DOHH2 (cell line): ENCODE measurements around the gene GPR15LG.

Experiments
- H3F3A ChIP-seq: fragments of 200-600 bp; sonication (generic), shearing (Covaris generic); 2 replicates; pipeline ENCODE4 v1.6.0; 2016; ENCODE audit warnings: antibody characterized with exemption, mild to moderate bottlenecking; ENCODE audit not compliant: control insufficient read depth, insufficient read depth
- H3K27ac ChIP-seq: fragments of 200-600 bp; sonication (generic); 2 replicates; pipeline ENCODE4 v1.5.1; 2014; ENCODE audit warnings: low read depth, mild to moderate bottlenecking, low read length, moderate library complexity
- H3K27me3 ChIP-seq: fragments of 200-600 bp; sonication (generic); 2 replicates; pipeline ENCODE4 v1.6.1; 2014; ENCODE audit warnings: mild to moderate bottlenecking, low read length, mixed read lengths; ENCODE audit not compliant: control insufficient read depth
- H3K36me3 ChIP-seq: fragments of 200-600 bp; sonication (generic); 2 replicates; pipeline ENCODE4 v1.6.1; 2014; ENCODE audit warnings: mild to moderate bottlenecking, low read length, moderate library complexity, mixed read lengths; ENCODE audit not compliant: control insufficient read depth
- H3K4me1 ChIP-seq: fragments of 200-600 bp; sonication (generic); 2 replicates; pipeline ENCODE4 v1.6.1; 2014; ENCODE audit warnings: mild to moderate bottlenecking, low read length, mixed read lengths; ENCODE audit not compliant: control insufficient read depth
- H3K4me2 ChIP-seq: fragments of 200-600 bp; sonication (generic); 2 replicates; pipeline ENCODE4 v1.6.0; 2014; ENCODE audit warnings: mild to moderate bottlenecking, low read length, moderate library complexity
- H3K4me3 ChIP-seq: fragments of 200-600 bp; sonication (generic); 2 replicates; pipeline ENCODE4 v1.5.1; 2014; ENCODE audit warnings: mild to moderate bottlenecking, low read length, mixed read lengths
- H3K79me2 ChIP-seq: fragments of 200-600 bp; sonication (generic); 2 replicates; pipeline ENCODE4 v1.6.1; 2014; ENCODE audit warnings: mild to moderate bottlenecking, low read length, mixed read lengths; ENCODE audit not compliant: control insufficient read depth
- H3K9me2 ChIP-seq: fragments of 200-600 bp; sonication (generic); replicated peaks from 2 replicates; pipeline ENCODE4 v1.6.1; 2014; ENCODE audit warnings: mild to moderate bottlenecking, low read length, mixed read lengths; ENCODE audit not compliant: control insufficient read depth
- H3K9me3 ChIP-seq: fragments of 200-600 bp; sonication (generic); 2 replicates; pipeline ENCODE4 v1.6.1; 2014; ENCODE audit warnings: antibody characterized with exemption, low read length, mixed read lengths; ENCODE audit not compliant: control insufficient read depth, insufficient read depth
- H4K20me1 ChIP-seq: fragments of 200-600 bp; sonication (generic); 2 replicates; pipeline ENCODE4 v1.6.0; 2014; ENCODE audit warnings: low read depth, mild to moderate bottlenecking, antibody characterized with exemption, low read length, moderate library complexity; ENCODE audit not compliant: control insufficient read depth, insufficient read depth
- EZH2phosphoT487 ChIP-seq: fragments of 200-600 bp; sonication (generic); IDR thresholded peaks from 2 replicates; pipeline ENCODE4 v1.6.1; 2017; ENCODE audit warnings: borderline replicate concordance, mild to moderate bottlenecking, antibody characterized with exemption, low read length, moderate library complexity, mixed read lengths
- TF ChIP-seq, protein P1 (sequence below): fragments of 200-600 bp; sonication (generic); IDR thresholded peaks from one replicate; pipeline ENCODE4 v1.5.1; 2014; ENCODE audit warnings: antibody characterized with exemption, mild to moderate bottlenecking, low read depth, low read length; ENCODE audit not compliant: poor library complexity, severe bottlenecking

GPR15LG gene

GRCh38 chr10:84155521-84155920 lies 18.1 kb upstream of the GPR15LG start:
- Histone ChIP-seq H4K20me1 (0 out of 2 replicates have a peak, but pooled peaks cover 7% of the 10 kb centered on the region), H3K79me2 (no peaks in the 10 kb centered on the region), H3K36me3 (peaks cover 45% of the 10 kb centered on the region), H3K4me2 (no peak overlapping the region), H3K4me3 (no peak overlapping the region), H3K9me3 (no peaks in the 10 kb centered on the region), H3K27me3 (no peaks in the 10 kb centered on the region), H3F3A (peaks cover 4% of the 10 kb centered on the region; the same call in 1 of the 2 replicates), H3K9me2 (no peaks in the 10 kb centered on the region), H3K27ac (no peak overlapping the region), H3K4me1 (peaks cover 6% of the 10 kb centered on the region; the same call in 1 of the 2 replicates)
- TF ChIP-seq, protein P1, sequence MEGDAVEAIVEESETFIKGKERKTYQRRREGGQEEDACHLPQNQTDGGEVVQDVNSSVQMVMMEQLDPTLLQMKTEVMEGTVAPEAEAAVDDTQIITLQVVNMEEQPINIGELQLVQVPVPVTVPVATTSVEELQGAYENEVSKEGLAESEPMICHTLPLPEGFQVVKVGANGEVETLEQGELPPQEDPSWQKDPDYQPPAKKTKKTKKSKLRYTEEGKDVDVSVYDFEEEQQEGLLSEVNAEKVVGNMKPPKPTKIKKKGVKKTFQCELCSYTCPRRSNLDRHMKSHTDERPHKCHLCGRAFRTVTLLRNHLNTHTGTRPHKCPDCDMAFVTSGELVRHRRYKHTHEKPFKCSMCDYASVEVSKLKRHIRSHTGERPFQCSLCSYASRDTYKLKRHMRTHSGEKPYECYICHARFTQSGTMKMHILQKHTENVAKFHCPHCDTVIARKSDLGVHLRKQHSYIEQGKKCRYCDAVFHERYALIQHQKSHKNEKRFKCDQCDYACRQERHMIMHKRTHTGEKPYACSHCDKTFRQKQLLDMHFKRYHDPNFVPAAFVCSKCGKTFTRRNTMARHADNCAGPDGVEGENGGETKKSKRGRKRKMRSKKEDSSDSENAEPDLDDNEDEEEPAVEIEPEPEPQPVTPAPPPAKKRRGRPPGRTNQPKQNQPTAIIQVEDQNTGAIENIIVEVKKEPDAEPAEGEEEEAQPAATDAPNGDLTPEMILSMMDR: no peak
- no peak for TF ChIP-seq EZH2phosphoT487

- Histone ChIP-seq H3K79me2 (no peaks in the 10 kb centered on the region), H3K27me3 (no peaks in the 10 kb centered on the region), H3K36me3 (peaks cover 40% of the 10 kb centered on the region), H3F3A (peaks cover 4% of the 10 kb centered on the region; the same call in 1 of the 2 replicates), H3K9me3 (no peaks in the 10 kb centered on the region), H3K4me1 (peaks cover 6% of the 10 kb centered on the region; the same call in 1 of the 2 replicates), H3K9me2 (no peaks in the 10 kb centered on the region), H3K4me2 (no peak overlapping the region), H3K4me3 (no peak overlapping the region), H4K20me1 (0 out of 2 replicates have a peak, but pooled peaks cover 7% of the 10 kb centered on the region), H3K27ac (no peak overlapping the region)
- TF ChIP-seq EZH2phosphoT487: no peak
- TF ChIP-seq, protein P1: no peak
Observed at GRCh38 chr10:84156009-84156408, 17.6 kb upstream of the GPR15LG start.

DNA sequence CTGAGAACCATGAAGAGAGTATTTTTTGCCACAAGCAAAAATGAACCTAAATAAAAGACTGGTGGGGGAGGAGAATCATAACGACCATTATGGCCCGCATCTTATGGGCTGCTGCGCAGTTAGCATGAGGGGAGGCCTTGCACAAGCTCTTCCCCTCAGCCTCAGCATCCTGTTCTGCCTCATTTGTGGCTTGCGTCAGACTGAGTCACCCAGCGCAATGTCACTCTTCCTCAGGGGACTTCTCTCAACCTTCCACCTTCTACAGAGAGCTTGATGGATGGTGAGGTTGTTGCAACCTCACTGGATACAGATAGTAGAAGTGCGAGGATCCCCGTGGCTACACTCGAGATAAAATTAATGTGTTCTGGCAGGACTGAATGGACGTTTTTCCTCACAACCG lies 16.8 kb upstream of the GPR15LG start:
- H3K4me1 ChIP-seq: peaks cover 6% of the 10 kb centered on the region; the same call in 1 of the 2 replicates
- H3K36me3 ChIP-seq: peaks cover 32% of the 10 kb centered on the region
- 0 out of 2 replicates have a peak, but pooled peaks cover 7% of the 10 kb centered on the region for H4K20me1 ChIP-seq
- no peak overlapping the region for H3K27ac ChIP-seq
- no peaks in the 10 kb centered on the region for H3K9me2 ChIP-seq
- TF ChIP-seq, protein P1: no peak
- TF ChIP-seq EZH2phosphoT487: no peak
- H3K79me2 ChIP-seq: no peaks in the 10 kb centered on the region
- no peaks in the 10 kb centered on the region for H3K27me3 ChIP-seq
- no peak overlapping the region for H3K4me2 ChIP-seq
- no peak overlapping the region for H3K4me3 ChIP-seq
- H3K9me3 ChIP-seq: no peaks in the 10 kb centered on the region
- no peaks in the 10 kb centered on the region for H3F3A ChIP-seq

DNA sequence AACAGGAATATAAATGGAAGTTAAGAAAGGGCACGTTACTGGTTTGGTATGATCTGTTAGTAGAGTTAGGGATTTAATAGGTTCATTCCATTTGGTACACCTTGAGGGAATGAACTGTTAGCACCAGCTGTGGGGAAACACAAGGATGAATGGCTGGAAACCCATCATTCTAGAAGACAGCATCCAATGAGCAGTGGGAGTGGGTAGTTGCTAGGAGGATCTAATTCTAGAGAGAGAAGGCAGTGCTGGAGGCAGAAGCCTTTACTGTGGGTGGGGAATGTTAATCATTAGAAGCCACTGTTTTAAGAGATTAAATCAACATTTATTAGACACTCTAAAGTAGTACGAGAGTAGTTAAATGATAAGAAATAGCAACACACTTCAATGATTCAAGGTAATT lies 15.5 kb upstream of the GPR15LG start:
- Histone ChIP-seq H3K4me1 (peaks cover 6% of the 10 kb centered on the region; the same call in 1 of the 2 replicates), H4K20me1 (0 out of 2 replicates have a peak, but pooled peaks cover 7% of the 10 kb centered on the region), H3K9me2 (no peaks in the 10 kb centered on the region), H3F3A (no peaks in the 10 kb centered on the region), H3K4me2 (no peak overlapping the region), H3K27ac (no peak overlapping the region), H3K79me2 (no peaks in the 10 kb centered on the region), H3K36me3 (peaks cover 19% of the 10 kb centered on the region), H3K27me3 (no peaks in the 10 kb centered on the region), H3K9me3 (no peaks in the 10 kb centered on the region), H3K4me3 (no peak overlapping the region)
- TF ChIP-seq, protein P1: no peak
- TF ChIP-seq EZH2phosphoT487: no peak
